GM18498 (cell line): ENCODE measurements around the gene CNTNAP5.

ENCODE experiments used
- ATAC-seq: cut with Tn5 transposase; IDR thresholded peaks from one replicate; pipeline ENCODE4 v1.9.1; 2021; ENCODE audit warnings: mild to moderate bottlenecking, moderate library complexity; ENCODE audit not compliant: unreplicated experiment

The CNTNAP5 gene

DNA sequence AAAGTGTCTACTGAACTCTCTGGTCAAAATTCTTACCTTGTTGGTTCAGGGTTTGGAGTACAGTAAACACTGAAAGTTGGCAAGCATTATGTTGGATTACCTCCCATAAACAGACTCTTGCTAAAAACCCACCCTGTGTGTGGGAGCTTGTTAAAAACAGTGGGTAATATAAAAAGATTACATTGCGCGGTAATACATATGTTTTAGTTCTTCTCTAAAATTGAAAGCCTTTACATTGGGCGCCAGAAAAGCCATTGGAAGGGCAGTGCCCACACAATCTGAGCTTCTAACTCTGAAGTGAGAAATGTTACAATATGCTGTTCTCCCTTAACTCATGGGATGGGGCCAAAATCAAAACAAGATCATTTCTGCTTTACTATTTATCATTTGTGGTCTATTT lies 510.7 kb downstream of the CNTNAP5 start:
- ATAC-seq, result no peak

DNA sequence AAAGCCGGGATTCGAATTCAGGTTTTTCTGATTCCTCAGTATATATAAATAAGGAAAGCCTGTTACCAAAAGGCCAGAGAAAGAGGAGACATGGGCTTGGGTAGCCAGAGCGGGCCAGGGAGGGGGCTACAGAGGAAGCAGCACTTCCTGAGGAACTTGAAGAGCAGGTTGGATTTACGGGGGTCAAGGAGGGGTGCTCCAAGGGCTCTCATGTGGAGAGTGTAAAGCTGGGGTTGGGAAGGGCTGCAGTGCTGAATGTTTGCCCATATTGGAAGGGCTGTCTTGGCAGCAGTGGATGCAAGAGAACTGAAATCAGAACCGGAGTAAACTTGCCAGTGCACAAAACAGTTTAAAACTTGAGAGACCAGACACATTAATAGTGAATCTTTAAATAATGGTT lies 511.5 kb downstream of the CNTNAP5 start:
- no peak for ATAC-seq

DNA sequence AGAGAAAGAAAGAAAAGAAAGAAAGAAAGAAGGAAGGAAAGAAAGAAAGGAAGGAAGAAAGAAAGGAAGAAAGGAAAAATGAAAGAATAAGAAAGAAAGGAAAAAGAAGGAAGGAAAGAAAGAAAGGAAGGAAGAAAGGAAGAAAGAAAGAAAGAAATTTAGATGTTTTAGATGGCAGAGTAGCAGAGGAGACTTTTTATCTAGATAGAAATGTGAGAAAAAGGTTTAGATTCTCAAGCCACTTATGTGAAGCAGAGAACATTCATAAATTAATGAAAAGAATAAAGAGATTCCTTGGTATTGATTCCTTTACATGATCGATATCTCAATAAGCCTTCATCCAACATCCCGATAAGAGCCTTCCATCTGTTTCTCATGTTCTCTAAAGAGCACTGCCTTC lies 513.5 kb downstream of the CNTNAP5 start:
- no peak for ATAC-seq

DNA sequence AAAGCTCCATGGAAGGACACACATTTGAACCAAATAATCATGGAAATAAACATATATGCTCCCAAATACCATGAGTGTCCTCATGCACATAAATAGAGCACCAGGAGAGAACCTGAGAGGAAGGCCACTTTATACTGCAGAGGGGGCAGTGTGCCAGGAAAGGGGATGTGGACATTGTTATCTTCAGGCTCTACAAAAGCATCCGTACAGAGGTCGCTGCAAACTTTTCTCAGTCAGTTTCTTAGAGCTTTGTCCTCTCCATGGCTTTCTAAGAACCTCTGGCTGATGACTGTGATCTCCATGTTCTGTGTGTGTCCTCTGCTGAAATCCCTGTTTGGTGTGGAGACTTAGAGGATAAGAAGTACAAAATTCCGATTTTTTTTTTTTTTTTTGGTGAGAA lies 515.7 kb downstream of the CNTNAP5 start:
- ATAC-seq, result no peak

DNA sequence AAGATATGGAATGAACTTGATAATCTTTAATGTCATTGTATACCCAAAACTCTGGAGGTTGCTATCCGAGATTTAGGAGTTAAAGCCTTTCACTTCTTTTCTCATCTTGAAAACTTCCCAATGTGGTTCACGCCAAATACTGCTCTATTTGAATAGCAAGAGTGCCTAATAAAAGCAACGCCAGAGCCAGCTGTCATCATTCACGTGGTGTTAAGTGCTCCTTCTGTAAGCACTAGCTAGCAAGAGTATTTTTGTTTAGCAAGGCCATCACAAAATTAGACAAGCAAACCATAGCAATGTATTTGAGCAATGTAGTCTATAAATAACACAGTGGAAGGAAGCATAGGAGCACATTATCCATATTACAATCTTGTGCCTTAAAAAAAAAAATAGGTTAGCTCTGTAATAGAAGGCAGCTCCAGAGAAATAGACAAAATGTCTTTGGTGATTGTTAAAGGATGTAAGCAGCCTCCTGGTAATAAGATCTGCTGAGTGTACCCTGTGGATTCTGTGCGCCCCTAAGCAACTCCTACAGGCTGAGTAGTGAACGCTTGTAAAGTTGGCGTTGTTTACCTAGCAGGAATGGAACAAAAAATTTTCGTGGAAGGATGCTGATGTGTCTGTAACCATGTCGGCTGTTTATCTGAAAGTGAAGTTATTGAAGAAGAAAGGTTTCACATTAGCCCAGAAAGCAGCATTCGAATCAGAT lies 518.0 kb downstream of the CNTNAP5 start:
- ATAC-seq, result no peak

DNA sequence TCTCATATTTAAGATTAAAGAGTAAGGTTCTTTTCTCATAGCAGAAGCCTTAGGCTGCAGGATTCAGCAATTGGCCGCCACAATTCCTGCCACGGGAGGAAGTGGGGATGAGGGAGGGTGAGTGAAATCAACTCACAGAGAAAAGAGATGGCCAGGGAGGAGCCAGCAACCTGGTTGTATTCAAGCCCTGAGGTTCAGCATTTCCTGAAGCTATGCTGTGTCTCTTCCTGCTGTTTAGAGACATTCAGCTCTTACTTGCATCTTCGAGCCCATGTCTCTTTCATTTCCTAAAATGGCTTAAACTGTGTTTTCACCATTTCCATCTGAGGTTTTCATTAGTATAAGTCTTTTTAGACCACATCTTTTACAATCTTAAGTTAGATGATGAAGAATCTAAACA lies 522.6 kb downstream of the CNTNAP5 start:
- no peak for ATAC-seq

DNA sequence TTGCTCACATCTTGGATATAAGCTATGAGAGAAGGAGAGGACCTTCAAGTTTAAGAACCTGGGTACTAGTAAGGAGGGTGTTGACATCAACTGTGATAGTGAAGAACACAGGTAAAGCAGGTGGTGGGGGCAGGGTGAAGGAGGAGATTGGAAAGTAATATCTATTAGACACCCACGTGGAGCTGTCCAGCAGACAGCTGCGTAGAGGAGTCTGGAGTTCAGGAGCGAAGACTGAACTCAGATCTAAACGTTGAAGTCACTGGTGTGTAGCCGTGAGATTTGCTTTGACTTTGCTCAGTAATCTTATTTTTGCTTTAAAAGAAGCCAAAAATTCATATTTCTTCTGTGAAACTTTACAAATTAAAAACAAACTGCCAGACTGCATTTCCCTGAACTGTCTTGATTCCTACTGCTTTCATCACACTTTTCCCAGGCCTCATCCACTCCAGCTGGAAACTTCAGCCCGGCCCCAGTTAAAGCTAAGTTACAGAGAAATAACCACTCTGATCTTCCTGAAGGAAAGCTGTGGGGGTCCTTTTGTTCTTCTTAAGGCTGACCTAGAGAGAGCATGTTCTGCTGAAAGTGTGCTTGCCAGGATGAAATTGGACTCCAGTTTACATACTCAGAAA lies 533.3 kb downstream of the CNTNAP5 start:
- ATAC-seq, result no peak

DNA sequence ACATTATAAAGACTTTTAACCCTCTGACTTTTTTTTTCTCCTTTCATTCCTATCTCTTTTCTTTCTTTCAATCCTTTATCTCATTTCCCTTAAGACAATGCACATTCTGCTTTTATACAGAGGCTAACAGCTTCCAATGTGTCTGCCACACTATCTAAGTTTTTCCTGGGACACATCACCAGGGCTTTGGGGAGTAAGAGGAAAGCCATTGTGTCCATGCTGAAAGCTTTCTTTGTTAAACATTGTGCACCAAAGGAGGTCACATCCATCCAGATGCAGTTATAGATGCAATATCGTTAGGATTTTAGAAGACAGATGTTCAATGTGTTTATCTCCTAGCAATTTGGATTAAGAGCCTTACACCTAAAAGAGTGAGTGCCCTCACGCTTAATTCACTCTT lies 534.1 kb downstream of the CNTNAP5 start:
- no peak for ATAC-seq

DNA sequence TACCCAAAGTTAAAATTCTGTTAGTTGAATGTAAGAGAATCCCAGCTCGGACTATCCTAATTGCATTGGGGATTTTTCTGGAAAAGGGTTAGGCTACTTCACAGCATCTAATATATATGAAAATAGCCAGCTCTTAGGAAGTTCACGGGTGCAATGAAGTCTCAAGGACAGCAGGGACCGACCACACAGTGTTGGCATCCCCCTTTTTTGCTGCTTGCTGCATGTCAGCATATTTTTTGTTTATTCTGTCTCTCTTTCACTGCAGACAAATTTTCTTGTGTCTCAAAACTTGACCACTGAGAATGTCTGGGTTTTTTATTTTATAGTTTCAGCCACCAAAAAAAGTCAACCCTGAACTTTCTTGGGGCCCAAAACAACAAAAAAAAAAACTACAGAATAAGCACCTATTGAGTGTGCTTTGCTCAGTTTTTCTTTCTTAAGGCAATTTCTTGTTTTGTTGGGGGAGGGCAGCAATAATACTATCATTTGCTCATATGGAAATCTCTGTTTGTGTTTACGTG lies 535.6 kb downstream of the CNTNAP5 start:
- ATAC-seq, result no peak

DNA sequence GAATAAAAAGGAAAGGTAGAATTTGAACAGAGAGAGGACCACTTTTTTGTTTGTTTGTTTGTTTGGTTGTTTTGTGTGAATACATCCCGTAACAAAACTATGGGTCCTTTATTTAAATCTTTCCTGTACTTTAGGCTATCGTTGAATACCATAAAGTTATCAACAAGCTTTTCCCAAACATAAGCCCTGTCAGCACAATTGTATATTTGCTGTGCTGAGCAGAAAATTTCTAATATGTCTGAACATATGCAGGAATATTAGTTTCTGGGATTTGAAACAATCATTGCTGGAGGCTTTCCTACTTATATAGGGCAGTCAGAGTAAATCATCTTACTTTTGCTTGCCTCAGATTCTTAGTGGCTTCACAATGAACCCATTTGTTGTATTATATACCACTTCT lies 536.4 kb downstream of the CNTNAP5 start:
- no peak for ATAC-seq

DNA sequence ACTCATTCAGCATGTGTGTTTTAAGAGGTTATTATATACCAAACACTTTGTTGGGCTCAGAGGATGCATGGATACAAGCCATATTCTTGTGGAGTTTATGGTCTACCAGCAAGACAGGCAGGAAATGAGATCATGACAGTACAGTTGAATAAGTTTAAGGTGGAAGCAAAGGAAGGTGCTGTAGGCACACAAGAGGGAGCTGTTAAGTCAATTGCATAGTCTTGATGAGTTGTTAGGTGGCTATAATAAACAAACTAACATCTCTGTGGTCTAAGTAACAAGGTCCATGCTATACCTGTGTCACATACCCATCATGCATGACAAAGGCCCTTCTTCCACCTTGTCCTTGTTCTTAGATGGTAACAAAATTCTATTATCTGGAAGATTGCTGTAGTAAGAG lies 538.3 kb downstream of the CNTNAP5 start:
- ATAC-seq, result no peak

DNA sequence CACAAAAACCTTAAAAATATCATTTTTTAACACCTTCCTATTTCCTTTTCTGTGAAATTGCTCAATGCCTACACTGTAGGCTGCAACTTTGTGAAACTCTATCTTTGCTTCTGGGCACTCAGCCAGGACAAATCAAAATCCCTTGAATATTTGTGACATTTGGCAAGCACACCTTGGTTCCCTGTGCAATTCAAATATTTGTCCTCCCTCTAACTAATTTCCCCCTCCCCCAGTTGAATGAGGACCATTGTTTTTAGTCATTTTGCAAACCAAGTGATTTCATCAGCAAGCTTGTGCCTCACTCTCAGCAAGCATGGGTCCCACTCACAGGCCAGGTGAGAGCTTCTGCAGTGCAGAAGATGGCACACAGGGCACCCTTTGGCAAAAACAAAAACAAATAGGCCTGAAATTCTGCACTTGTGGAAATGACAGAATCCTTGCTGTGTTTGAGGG lies 541.5 kb downstream of the CNTNAP5 start:
- no peak for ATAC-seq

DNA sequence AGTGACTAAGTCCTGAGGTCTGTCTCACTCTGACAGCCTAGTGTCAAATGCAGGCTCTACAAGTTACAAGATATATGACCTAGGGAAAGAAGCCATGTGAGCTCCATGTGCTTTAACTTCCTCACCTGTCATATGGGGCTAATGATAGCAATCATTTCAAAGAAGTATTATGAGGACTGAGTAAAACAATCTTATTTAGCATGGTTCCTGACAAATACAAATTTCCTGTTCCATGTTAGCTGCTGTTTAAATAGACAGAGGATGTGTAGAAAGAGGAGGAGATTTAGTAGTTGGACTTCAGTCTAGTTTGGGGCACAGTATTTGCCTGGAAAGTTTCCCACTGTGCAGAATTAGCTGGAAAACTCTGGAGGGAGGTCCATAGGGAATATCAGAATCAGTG lies 545.8 kb downstream of the CNTNAP5 start:
- no peak for ATAC-seq

DNA sequence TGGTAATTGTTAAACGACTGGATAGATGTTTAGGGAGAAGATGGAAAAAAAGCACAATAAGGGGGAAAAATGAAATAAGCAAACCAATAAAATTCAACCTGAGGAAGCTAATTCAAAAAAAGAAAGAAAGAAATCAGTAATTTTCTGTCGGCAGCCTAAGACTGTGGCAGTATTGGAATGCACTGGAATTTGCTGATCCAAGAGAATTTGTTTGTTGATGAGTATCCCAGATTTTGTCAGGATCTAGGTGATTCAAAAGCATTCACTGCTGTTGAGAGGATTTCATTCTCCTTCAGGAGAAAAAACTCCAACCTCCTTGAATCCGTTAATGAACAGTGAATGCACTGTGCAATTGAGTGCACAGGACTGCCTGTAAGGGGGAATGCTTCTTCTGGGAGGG lies 546.7 kb downstream of the CNTNAP5 start:
- no peak for ATAC-seq

DNA sequence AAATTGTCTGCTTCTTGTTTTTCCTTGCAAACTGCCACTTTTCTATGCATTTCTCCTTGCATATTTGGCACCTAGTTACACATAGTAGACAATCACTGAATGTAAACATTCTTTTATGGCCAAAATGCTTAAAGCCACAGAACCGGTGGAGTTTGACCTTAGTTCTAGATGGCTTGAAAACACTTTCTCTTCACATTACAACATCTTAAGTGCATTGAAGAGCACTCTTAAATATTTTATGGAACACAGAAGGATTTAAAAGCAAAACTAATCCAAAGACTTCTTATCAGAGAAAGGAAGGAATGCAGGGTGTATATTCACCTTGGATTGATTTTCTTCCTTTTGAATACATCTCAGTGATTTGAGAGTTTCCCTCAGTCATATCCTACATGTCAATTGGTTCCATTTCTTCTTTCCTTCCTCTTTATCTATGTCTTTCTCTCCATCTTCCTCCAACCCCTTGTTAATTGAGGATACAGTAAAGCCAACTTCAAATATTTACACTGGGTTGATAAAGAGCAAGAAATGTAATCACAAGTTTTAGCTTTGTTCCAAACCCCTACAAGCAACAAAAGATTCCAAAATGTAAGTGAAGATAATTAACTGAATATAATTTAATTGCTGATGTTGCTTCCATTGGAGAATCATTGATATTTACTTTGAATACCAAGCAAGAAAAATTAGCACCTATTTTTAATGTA lies 548.0 kb downstream of the CNTNAP5 start:
- ATAC-seq, result no peak

DNA sequence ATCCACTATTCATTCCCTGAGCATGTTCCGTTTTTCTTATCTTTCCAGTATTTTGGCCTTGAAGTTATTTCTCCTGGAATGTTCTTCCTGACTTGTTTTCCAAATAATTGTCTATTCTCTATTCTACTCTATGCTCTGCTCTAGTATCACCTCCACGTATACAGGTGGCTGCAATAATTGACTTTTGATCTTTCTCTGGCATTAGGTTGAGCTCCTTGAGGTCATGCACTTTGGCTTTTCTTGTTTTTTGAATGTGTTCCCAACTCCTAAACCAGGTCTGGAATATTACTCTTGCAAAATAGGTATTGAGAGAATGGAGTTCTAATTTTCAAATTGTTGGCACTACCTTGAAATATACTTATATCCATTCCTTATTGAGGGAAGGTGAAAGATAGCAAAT lies 550.4 kb downstream of the CNTNAP5 start:
- no peak for ATAC-seq

DNA sequence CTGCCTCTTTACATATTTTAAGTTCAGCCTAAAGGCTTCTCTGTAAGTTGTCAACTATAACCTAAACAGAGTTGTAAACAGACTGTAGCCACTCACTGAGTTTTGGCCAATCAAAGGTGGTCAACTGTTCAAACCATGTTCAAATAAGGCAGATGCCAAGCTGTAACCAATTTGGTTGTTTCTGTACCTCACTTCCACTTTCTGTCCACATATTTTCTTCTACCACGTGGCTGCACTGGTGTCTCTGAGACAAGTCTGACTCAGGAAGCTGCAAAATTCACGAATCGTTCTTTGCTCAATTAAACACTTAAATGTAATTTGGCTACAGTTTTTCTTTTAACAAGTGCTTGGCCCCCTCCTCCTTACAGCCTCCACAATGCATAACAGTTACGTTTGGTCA lies 555.2 kb downstream of the CNTNAP5 start:
- ATAC-seq, result no peak

DNA sequence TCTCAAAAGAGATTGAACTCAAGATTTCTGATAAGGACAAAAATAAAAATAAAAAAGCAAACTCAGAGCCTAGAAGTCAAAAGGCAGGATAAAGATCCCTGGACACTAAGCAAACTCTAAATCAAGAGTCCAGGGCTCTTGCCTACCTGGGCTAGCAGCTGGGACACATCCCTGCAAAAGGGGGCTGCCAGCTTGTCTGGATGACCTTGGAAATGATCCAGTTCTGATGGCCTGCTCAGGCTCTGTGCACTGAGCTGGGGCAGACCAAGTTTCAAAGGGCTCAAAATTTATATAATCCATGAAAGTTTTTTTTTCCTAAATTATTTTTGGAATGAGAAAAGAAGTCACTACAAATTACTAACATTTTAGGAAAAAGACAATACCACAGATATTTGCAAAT lies 557.3 kb downstream of the CNTNAP5 start:
- ATAC-seq, result no peak

DNA sequence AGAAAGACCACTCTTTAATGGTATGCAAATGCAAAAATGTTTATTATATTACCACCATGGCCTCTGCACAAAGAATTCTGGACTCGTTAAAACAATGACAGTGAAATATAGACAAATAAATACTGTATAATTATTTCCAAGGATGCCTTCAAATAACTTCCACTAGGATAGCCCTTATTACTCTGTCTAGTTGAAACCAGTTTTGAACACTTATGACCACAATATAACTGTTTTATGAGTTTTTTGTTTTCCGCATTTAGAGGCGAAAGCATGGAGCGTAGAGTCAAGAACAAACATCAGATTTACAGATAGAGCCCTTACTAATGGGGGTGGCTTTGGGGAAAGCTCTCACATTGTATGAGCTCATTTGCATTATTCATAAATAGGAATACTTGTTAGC lies 559.5 kb downstream of the CNTNAP5 start:
- no peak for ATAC-seq

DNA sequence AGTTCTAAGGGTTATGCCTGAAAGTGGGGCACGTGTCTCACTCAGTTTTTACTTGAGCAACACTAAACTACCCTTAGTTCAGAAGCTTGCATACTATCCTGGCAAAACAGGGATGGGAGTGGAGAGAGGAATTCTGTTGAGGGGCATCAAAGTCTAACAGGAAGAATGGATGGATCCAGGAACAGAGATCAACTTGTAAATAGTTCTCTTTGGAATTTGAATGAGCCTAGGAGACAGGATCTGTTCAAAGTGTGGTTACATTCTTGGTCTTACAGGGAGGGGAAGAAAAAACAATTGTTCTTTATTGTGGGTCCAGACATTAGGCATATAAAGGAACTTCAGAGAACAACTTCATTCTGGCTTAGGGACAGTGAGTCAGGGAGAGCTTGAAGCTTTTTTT lies 560.2 kb downstream of the CNTNAP5 start:
- ATAC-seq, result no peak

DNA sequence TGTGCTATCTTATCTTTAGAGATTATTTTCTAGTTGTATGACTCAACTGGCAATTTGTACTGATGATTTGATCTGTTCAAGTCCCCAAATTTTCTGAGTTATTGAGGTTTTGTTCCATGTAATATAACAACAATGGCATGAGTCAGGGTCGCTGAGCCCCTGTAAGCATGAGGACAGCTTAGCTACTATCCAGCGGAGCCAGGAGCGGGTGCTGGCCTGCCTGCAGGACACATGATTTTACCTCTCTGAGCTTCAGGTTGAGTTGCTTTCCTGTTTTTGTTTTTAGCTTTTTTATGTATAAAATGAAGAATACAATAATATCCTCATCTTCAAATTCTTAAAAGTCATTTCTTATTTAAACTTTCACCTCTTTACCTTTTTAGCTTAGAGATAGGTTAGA lies 561.1 kb downstream of the CNTNAP5 start:
- ATAC-seq, result no peak

DNA sequence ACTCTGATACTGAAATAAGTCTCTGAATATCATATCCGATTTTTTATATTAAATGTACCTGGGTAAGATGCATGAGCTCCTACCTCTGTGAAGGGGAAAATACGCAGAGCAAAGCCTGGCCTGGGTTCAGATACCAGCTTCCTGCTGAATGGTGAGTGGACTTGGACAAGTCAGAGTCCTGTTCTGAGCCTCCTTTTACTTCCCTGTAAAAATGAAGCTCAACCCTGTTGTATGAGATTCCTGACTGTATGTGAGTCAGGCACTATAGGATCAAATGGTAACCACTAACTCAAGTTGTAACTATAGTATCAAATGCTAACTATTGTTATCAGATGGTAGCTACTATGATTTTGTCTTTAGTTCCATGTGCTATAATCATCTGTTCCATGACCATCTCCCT lies 561.7 kb downstream of the CNTNAP5 start:
- no peak for ATAC-seq
